ENCODE data around the gene XAF1. TPM values are rescaled to one million over a fixed set of nuclear protein-coding genes. Genes with fewer than 3 reads are reported as not detected.

The XAF1 gene
- polyA plus RNA-seq, 3 donors = 28.4 to 45.9 (median 31.9) TPM

DNA sequence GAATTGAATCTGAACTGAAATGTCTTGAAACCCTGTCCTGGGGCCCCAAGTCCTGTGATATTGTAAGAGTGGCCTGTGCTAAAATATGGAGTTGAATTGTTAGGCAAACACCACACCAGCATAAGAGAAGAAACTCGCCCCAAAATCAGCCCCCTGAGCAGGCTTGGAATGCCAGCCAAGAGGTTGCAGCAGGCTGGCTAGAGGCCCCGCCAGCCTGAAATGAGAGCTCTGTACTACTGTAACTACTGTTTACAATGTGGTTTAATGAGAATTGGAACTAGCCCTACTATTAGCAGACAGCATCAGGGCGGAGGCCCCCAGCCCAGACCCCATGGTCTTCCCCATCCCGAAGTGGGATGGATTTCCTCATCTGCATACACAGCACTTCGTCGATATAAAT is 43.9 kb downstream of the XAF1 start:
- no peaks in the 10 kb centered on the region for H3K27me3 ChIP-seq (ENCODE audit: control insufficient read depth in 2 of 2, insufficient read depth in 2 of 2, low read length in 2 of 2)
- H4K20me1 ChIP-seq (ENCODE audit: insufficient read depth, low read length) = no peaks in the 10 kb centered on the region
- intact Hi-C loops (cut with micrococcal nuclease) = loop anchor here in 1 of 2 donors (5.0 kb wide), 1 partner anchor 327 kb away; no protein-coding TSS in a partner anchor
- no peaks in the 10 kb centered on the region for H3K4me1 ChIP-seq (ENCODE audit: control insufficient read depth in 1 of 2, insufficient read depth in 2 of 2, low read length in 2 of 2)
- no peaks in the 10 kb centered on the region for H3K9me3 Mint-ChIP-seq
- no peak overlapping the region for H3K4me3 Mint-ChIP-seq
- peaks cover 6 to 15% (median 10%) of the 10 kb centered on the region in 3 donors for H3K27me3 Mint-ChIP-seq (ENCODE audit: low read depth in 3 of 3)
- H3K36me3 Mint-ChIP-seq = no peaks in the 10 kb centered on the region
- DNase-seq = no peak
- H3K36me3 ChIP-seq (replicated peaks in 1 of 2; ENCODE audit: control insufficient read depth in 1 of 2, insufficient read depth in 2 of 2, low read length in 2 of 2) = no peaks in the 10 kb centered on the region
- no peaks in the 10 kb centered on the region for H3K9me3 ChIP-seq (replicated peaks in 1 of 2; ENCODE audit: control insufficient read depth in 1 of 2, insufficient read depth in 1 of 2, low read length in 2 of 2)
- 86% methylated on average over 2 of the region's 6 CpGs for WGBS (ENCODE audit: insufficient coverage)
- TF ChIP-seq, protein P1, sequence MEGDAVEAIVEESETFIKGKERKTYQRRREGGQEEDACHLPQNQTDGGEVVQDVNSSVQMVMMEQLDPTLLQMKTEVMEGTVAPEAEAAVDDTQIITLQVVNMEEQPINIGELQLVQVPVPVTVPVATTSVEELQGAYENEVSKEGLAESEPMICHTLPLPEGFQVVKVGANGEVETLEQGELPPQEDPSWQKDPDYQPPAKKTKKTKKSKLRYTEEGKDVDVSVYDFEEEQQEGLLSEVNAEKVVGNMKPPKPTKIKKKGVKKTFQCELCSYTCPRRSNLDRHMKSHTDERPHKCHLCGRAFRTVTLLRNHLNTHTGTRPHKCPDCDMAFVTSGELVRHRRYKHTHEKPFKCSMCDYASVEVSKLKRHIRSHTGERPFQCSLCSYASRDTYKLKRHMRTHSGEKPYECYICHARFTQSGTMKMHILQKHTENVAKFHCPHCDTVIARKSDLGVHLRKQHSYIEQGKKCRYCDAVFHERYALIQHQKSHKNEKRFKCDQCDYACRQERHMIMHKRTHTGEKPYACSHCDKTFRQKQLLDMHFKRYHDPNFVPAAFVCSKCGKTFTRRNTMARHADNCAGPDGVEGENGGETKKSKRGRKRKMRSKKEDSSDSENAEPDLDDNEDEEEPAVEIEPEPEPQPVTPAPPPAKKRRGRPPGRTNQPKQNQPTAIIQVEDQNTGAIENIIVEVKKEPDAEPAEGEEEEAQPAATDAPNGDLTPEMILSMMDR (IDR thresholded peaks at IDR 0.05) = no peak
- no peak overlapping the region for H2AFZ ChIP-seq (ENCODE audit: insufficient read depth, low read depth, low read length, poor library complexity, severe bottlenecking)
- H3K4me1 Mint-ChIP-seq = peaks cover 3% of the 10 kb centered on the region
- H3K79me2 ChIP-seq (ENCODE audit: insufficient read depth, low read length) = no peaks in the 10 kb centered on the region
- no peak overlapping the region for H3K4me3 ChIP-seq (replicated peaks in 1 of 3; ENCODE audit: low read depth in 2 of 3, low read length in 3 of 3)
- no peak overlapping the region for H3K4me2 ChIP-seq (replicated peaks; ENCODE audit: extremely low read depth, low read length, poor library complexity, severe bottlenecking)
- H3K27ac Mint-ChIP-seq = no peak overlapping the region
- H3K9ac ChIP-seq (ENCODE audit: insufficient read depth, low read length, poor library complexity, severe bottlenecking) = no peak overlapping the region
- H3K27ac ChIP-seq (ENCODE audit: low read depth in 1 of 2, low read length in 2 of 2) = no peak overlapping the region

DNA sequence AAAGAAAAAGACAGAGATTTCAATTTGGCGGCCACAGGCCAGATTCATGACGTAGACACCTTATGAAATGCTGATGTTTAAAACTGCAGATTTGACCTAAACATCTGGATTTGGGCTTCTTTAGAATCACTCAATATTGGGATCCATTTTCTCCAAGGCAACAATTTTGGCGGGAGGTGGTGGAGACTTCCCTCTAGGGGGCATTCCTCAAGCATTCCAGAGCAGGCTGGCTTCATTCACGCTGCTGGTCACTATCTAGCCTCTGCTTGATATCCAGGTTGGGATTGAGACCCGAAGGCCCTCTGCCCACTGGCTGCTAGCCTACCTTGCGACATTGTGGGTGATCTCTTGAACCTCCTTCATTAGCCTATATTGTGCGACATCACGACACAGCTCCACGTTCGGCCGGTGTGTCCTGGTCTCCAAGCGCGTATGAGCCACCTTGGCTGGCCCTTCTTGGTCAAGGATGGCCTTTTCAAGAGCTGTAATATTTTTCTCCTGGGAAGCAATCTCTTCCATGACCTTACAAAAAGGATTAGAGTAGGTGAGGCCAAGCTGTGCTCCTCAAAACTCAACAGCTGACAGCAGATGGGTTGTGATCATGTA is 44.7 kb downstream of the XAF1 start:
- Histone ChIP-seq H3K36me3 (replicated peaks in 1 of 2; ENCODE audit: control insufficient read depth in 1 of 2, insufficient read depth in 2 of 2, low read length in 2 of 2) (no peaks in the 10 kb centered on the region), H3K79me2 (ENCODE audit: insufficient read depth, low read length) (no peaks in the 10 kb centered on the region), H3K27me3 (ENCODE audit: control insufficient read depth in 2 of 2, insufficient read depth in 2 of 2, low read length in 2 of 2) (no peaks in the 10 kb centered on the region), H3K9ac (ENCODE audit: insufficient read depth, low read length, poor library complexity, severe bottlenecking) (no peak overlapping the region), H4K20me1 (ENCODE audit: insufficient read depth, low read length) (no peaks in the 10 kb centered on the region), H3K4me1 (ENCODE audit: control insufficient read depth in 1 of 2, insufficient read depth in 2 of 2, low read length in 2 of 2) (no peaks in the 10 kb centered on the region), H3K27ac (ENCODE audit: low read depth in 1 of 2, low read length in 2 of 2) (no peak overlapping the region), H3K4me3 (replicated peaks in 1 of 3; ENCODE audit: low read depth in 2 of 3, low read length in 3 of 3) (no peak overlapping the region), H3K4me2 (replicated peaks; ENCODE audit: extremely low read depth, low read length, poor library complexity, severe bottlenecking) (no peak overlapping the region), H2AFZ (ENCODE audit: insufficient read depth, low read depth, low read length, poor library complexity, severe bottlenecking) (no peak overlapping the region), H3K9me3 (replicated peaks in 1 of 2; ENCODE audit: control insufficient read depth in 1 of 2, insufficient read depth in 1 of 2, low read length in 2 of 2) (no peaks in the 10 kb centered on the region)
- Mint-ChIP-seq H3K9me3 (no peaks in the 10 kb centered on the region), H3K27ac (no peak overlapping the region), H3K27me3 (ENCODE audit: low read depth in 3 of 3) (peaks cover 8 to 20% (median 12%) of the 10 kb centered on the region in 3 donors), H3K36me3 (no peaks in the 10 kb centered on the region), H3K4me1 (peaks cover 3% of the 10 kb centered on the region), H3K4me3 (no peak overlapping the region)
- TF ChIP-seq, protein P1 (IDR thresholded peaks at IDR 0.05) = peak; percentile 50
- WGBS (ENCODE audit: insufficient coverage) = 94% methylated on average over 9 of the region's 13 CpGs
- intact Hi-C loops (cut with micrococcal nuclease) = loop anchor here in 1 of 2 donors (5.0 kb wide), 1 partner anchor 328 kb away; no protein-coding TSS in a partner anchor
- no peak for DNase-seq

Measured in CD14-positive monocyte (primary cell).